ENCODE data around the gene GOSR1.
"Not testable (repeated sequence)": the region's sequence is repeated elsewhere in the genome, so short reads cannot be mapped to it uniquely, and the experiment has no call there.

The GOSR1 gene

GRCh38 chr17:30506481-30506880 lies 29.3 kb downstream of the GOSR1 start:
- DNase-seq: no peak

DNA sequence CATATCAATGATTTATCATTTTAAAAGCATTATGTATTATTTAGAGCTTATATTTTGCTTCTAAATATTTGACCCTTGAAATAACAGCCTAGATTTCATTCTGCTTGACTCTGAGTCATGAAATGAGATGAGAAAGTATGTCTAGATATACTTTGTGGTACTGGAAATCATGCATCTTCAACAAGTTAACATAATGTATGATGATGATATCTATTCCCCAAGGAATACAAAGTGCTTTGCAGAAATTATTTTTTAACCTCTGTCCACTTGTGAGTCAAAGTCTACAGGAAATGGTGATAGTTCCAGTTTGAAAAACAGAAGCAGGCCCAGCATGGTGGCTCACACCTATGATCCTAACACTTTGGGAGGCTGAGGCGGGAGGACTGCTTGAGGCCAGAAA lies 36.1 kb downstream of the GOSR1 start:
- DNase-seq: no peak

- DNase-seq: no peak
Measured at GRCh38 chr17:30514895-30515596, 37.8 kb downstream of the GOSR1 start.

DNA sequence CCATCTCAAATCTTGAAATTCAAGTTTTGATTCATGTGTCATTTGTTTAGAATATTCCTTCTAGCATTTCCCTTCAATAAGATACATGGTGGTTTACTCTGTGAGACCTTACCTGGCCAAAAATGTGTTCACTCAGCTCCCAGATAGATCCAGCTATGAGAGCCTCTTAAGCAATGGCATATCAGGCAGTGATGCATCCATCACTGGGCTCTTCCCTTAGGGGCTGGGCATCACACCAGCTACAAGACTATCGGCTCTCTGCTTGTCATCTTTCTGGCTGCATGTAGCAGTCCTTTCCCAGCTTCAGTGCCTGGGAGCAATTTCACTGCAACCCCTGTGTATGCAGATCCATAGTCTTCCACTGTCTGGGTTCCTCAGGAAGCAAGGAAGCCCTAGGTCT lies 40.6 kb downstream of the GOSR1 start:
- no peak for DNase-seq

- DNase-seq: no peak
Measured at GRCh38 chr17:30519166-30519565, 42.0 kb downstream of the GOSR1 start.

DNA sequence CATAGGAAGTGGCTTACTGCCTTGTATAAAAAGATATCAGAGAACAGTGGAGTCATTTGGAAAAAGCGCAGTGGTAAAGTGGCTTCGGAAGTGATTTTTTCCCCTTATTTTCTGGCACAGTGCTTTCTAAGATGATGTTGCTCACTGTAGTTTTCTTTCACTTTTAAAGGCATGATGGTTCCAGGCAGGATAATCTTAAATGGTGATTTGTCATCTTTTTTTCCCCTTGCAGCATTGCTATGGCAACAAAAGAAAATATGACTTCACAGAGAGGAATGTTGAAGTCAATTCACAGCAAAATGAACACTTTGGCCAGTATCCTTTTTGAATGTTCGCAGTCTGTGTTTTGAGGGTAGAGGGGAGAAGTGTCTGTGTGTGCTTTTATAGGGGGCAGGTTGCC lies 42.5 kb downstream of the GOSR1 start:
- no peak for DNase-seq

GRCh38 chr17:30520436-30520835 lies 43.2 kb downstream of the GOSR1 start:
- DNase-seq: no peak

DNA sequence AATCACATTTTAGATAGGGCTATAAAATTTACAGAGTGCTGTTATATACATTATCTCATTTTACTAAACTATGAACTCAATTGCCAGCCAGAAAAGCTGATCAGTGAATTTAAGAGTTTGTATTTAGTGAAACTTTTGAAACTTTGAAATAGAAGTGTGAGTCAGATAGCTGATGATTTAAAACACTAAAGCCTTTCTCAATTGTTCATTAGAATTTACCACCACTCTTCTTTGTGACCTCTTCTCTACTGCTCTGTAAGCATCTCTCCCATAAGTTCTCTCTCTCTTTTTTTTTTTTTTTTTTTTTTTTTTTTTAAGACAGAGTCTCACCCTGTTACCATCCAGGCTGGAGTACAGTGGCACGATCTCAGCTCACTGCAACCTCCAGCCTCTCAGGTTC lies 43.7 kb downstream of the GOSR1 start:
- no peak for DNase-seq

DNA sequence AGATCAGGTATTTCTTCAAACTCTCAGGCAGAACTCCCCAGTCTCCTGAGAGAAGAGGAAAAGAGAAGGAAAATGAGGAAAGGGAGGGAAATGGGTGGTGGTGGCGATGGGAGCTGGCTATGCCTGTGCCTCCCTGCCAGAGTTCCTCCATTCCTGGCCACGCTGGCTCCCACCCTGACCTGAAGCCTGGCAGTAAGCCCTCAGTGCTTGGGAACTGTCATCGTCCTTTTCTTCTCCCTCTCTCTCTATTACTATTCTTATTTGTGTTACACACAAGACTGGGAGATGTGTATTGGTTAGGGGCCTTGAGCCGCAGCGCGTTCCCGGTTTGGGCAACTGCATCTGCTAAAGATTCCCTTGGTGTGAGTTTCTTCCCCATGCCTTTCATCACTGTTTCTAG lies 44.6 kb downstream of the GOSR1 start:
- no peak for DNase-seq

DNA sequence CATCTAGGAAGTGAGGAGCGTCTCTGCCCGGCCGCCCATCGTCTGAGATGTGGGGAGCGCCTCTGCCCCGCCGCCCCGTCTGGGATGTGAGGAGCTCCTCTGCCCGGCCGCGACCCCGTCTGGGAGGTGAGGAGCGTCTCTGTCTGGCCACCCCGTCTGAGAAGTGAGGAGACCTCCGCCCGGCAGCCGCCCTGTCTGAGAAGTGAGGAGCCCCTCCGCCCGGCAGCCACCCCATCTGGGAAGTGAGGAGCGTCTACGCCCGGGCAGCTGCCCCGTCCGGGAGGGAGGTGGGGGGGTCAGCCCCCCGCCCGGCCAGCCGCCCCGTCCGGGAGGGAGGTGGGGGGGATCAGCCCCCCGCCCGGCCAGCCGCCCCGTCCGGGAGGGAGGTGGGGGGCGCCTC lies 46.0 kb downstream of the GOSR1 start:
- DNase-seq: not testable (repeated sequence)

DNA sequence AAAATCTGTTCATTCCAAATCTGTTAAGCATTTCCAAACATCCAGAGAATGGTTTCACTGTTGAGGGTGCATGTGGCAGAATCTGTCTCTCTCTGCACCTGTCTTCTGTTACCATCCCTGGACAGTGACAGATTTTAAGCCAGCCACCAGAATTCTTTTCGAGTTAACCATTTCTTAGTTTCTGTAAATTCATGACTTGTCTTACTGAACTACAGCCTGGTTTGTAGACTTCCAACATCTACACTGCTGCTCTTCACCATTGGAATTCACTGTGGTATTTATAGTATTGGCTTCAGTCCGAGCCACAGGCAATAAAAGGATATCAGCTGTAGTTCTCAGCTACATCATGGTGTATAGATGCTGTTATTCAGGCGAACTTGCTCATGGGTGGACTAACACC lies 47.6 kb downstream of the GOSR1 start:
- no peak for DNase-seq

GRCh38 chr17:30526401-30526800 lies 49.2 kb downstream of the GOSR1 start:
- no peak for DNase-seq

- not testable (repeated sequence) for DNase-seq
Measured at GRCh38 chr17:30528701-30529100, 51.5 kb downstream of the GOSR1 start.

- no peak for DNase-seq
Measured at GRCh38 chr17:30530346-30531025, 53.3 kb downstream of the GOSR1 start.

- no peak for DNase-seq
Measured at GRCh38 chr17:30532871-30533270, 55.7 kb downstream of the GOSR1 start.

DNA sequence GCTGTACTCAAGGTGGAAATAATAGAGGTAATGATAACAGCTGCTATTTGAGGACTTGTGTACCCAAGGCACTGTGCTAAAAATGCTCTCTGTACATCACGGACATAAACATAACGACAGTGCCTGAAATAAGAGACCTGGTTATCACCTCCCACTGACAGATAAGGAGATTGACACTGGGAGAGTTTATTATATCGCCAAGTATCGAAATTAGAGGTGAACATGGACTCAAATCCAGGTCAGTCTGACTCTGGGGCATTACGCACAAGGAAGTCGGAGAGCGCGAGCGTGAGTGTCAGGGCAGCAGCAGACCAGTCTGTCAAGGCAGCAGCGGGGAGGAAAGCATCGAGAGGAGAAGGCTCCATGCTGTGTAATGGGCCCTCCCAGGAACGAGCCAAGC lies 57.1 kb downstream of the GOSR1 start:
- DNase-seq: no peak

DNA sequence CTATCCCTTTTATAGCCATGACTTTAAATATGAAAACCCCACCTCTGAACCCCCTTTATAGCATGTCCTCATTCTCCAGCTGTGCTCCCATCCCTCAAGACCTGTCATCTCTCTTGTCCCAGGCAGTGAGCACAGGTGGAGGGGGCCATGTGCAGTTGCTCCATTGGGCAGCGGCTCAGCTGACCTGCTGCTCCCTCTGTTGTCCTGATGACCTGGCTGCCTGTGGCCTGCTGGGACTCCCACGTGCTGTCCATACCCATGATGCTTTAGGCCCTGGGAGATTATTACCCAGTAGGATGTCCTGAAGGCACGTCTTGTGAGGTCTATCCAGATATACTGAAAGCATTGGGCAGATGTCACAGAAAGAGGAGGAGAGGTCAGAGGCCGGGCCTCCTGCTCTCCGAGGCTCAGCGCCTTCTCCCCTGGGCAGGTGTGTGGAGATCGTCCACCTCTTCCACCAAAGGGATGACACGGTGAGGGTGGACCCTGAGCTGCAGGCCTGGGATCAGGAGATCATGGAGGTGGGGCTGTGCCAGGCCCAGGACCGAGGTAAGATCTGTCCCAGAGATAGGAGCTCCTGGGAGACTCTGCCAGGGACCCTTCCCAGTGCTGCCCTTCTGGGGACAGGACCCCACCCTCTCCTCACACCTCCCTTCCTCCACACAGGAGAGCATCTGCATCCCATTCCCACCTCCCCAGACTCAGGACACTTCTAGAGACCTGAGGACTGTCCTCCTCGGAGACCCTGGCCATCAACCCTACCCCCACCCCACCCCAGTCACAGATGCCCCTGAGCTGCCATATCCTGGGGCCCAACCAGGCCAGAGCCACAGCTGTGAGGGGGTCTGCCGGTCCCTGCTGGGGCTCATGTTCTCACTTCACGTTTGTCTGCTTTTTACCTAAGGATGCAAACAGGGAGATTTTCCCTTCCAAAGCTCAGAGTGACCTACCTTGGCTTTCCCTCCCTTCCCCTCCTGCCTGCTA lies 58.0 kb downstream of the GOSR1 start:
- DNase-seq: no peak

GRCh38 chr17:30536846-30537245 lies 59.6 kb downstream of the GOSR1 start:
- DNase-seq: not testable (repeated sequence)

DNA sequence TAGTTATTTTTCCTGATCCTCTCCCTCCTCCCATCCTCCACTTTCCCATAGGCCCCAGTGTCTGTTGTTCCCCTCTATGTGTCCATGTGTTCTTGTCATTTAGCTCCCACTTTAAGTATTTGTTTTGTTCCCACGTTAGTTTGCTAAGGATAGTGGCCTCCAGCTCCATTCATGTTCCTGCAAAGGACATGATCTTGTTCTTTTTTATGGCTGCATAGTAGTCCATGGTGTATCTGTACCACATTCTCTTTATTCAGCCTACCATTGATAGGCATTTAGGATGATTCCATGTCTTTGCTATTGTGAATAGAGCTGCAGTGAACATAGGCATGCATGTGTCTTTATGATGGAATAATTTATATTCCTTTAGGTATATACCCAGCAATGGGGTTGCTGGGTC lies 60.5 kb downstream of the GOSR1 start:
- DNase-seq: not testable (repeated sequence)

DNA sequence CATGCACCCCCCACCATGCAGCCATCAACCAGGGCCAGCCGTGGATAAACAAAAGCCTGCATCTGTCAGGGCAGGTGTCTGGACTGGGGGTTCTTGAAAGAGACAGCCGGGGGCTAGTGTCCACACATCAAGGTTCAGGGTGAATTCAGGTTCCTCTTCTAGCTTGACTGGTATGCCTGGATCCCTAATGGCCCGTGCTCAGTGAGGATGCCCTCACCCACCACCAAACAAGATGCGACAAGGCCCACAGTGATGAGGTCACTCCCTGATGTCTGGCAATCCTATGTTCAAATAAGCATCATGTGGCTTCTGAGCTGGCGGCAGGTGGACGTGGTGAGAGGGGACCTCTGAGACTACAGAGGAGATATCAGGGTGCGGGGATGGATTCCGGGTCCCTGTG lies 64.6 kb downstream of the GOSR1 start:
- no peak for DNase-seq

GRCh38 chr17:30543456-30543855 lies 66.2 kb downstream of the GOSR1 start:
- DNase-seq: no peak

GRCh38 chr17:30545024-30545423 lies 67.8 kb downstream of the GOSR1 start:
- DNase-seq: no peak

- DNase-seq: no peak
Measured at GRCh38 chr17:30547778-30548573, 70.8 kb downstream of the GOSR1 start.

Measured in hippocampal formation (tissue), 2 donors.